Left ventricle myocardium inferior (tissue), 1 donor: ENCODE measurements around the gene CLCNKB. TPM values are rescaled to one million over a fixed set of nuclear protein-coding genes. Genes with fewer than 3 reads are reported as not detected.

Experiments
- DNase-seq: peaks from one replicate; pipeline ENCODE4 v3.0.0-alpha.2; 2020
- H3K27ac ChIP-seq: fragments of 200-600 bp; replicated peaks from 2 replicates; pipeline ENCODE4 v1.8.0; 2021
- H3K27me3 ChIP-seq: fragments of 200-600 bp; 2 replicates; pipeline ENCODE4 v1.8.0; 2021; ENCODE audit warnings: low read depth
- H3K36me3 ChIP-seq: fragments of 200-600 bp; 2 replicates; pipeline ENCODE4 v1.8.0; 2021
- H3K4me1 ChIP-seq: fragments of 200-600 bp; 2 replicates; pipeline ENCODE4 v1.8.0; 2021
- H3K4me3 ChIP-seq: fragments of 200-600 bp; 2 replicates; pipeline ENCODE4 v1.8.0; 2021; ENCODE audit warnings: mild to moderate bottlenecking, moderate library complexity
- H3K9me3 ChIP-seq: fragments of 200-600 bp; replicated peaks from 2 replicates; pipeline ENCODE4 v1.8.0; 2021
- intact Hi-C: fragments of 100-400 bp; cut with micrococcal nuclease; formaldehyde crosslinking; loops from one replicate; pipeline ENCODE4 v1.11.0; 2022
- long read RNA-seq: library from polyadenylated mRNA; unstranded; transcript quantifications from one replicate; pipeline ENCODE4 v2.0.0, GENCODE V29; 2021
- total RNA-seq: library from RNA; stranded (reverse); fragmentation: NEBNext Ultra II Directional; extraction: Animal tissue kit (Norgen Biotek cat#: 25700); gene quantifications from one replicate; pipeline ENCODE4 v1.2.1, GENCODE V29; 2021
- TF ChIP-seq, protein P1 (sequence below): fragments of 200-600 bp; IDR thresholded peaks from 2 replicates; pipeline ENCODE4 v1.8.0; 2021; ENCODE audit warnings: antibody characterized with exemption, mild to moderate bottlenecking, borderline replicate concordance
- donor health status: DM: no; HTN: yes; CAD: no; lungs with severe emphysema.

Gene CLCNKB
- 1.3 TPM for total RNA-seq
- long read RNA-seq, partial matches to known transcripts = 5 of 12 reads
- long read RNA-seq, other reads (novel, unspliced or antisense) = 5 of 12 reads

DNA sequence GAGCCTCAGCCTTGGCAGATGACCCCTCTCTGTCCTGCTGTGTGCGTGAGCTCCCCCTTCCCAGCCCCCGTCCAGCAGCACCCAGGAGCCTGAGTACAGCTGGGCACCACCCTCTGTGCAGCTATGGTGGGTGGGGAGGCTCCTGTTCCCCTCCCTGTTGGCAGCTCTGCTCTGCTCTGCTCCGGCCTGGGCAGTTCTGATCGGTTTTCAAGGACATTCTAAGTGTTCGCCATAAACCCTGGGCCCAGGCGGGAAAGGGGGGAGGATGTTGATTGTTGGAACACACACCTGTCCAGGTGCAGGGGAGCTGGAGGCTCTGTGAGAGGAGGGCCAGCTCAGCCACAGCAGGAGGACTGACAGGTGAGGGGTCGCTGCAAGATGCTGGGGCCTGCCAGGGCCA is at the start of gene CLCNKB:
Gene CLCNKB (plus strand): TSS at position 262 of the 400 bp plus-strand sequence. CDS start 711 bp downstream, outside the sequence.
- H3K36me3 ChIP-seq = no peaks in the 10 kb centered on the region
- TF ChIP-seq, protein P1, sequence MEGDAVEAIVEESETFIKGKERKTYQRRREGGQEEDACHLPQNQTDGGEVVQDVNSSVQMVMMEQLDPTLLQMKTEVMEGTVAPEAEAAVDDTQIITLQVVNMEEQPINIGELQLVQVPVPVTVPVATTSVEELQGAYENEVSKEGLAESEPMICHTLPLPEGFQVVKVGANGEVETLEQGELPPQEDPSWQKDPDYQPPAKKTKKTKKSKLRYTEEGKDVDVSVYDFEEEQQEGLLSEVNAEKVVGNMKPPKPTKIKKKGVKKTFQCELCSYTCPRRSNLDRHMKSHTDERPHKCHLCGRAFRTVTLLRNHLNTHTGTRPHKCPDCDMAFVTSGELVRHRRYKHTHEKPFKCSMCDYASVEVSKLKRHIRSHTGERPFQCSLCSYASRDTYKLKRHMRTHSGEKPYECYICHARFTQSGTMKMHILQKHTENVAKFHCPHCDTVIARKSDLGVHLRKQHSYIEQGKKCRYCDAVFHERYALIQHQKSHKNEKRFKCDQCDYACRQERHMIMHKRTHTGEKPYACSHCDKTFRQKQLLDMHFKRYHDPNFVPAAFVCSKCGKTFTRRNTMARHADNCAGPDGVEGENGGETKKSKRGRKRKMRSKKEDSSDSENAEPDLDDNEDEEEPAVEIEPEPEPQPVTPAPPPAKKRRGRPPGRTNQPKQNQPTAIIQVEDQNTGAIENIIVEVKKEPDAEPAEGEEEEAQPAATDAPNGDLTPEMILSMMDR = no peak
- intact Hi-C loops = no loop called here
- no peak for DNase-seq
- H3K9me3 ChIP-seq = no peaks in the 10 kb centered on the region
- H3K4me1 ChIP-seq = peaks cover 1% of the 10 kb centered on the region
- H3K4me3 ChIP-seq = no peak within 1 kb of the TSS
- peaks cover 1% of the 10 kb centered on the region for H3K27me3 ChIP-seq
- H3K27ac ChIP-seq = no peak within 1 kb of the TSS

DNA sequence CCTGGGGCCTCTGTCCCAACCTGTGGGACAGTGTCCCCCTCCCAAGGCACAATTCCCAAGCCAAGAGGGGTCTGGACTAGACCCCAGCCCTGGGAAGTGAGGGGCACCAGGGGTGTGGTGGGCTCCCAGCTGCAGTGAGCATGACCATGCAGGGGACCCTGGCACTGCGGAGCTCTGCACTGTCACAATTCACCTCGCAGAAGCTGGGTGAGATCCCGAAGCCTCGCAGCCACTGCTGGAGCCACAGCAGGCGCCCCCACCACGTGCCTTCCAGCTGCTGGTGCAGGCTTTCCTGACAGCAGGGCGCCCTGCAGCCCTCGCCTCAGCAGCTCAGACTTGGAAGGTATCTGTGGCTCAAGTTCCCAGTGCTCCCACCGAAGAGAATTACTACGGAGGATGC is 49.5 kb upstream of the CLCNKB start:
- no peak for DNase-seq
- H3K27me3 ChIP-seq = no peaks in the 10 kb centered on the region
- no peaks in the 10 kb centered on the region for H3K9me3 ChIP-seq
- H3K4me1 ChIP-seq = no peaks in the 10 kb centered on the region
- no peak overlapping the region for H3K4me3 ChIP-seq
- no peak overlapping the region for H3K27ac ChIP-seq
- H3K36me3 ChIP-seq = no peaks in the 10 kb centered on the region
- intact Hi-C loops = loop anchor here (5.0 kb wide), 1 partner anchor 182 kb away; no protein-coding TSS in a partner anchor
- TF ChIP-seq, protein P1 = no peak

DNA sequence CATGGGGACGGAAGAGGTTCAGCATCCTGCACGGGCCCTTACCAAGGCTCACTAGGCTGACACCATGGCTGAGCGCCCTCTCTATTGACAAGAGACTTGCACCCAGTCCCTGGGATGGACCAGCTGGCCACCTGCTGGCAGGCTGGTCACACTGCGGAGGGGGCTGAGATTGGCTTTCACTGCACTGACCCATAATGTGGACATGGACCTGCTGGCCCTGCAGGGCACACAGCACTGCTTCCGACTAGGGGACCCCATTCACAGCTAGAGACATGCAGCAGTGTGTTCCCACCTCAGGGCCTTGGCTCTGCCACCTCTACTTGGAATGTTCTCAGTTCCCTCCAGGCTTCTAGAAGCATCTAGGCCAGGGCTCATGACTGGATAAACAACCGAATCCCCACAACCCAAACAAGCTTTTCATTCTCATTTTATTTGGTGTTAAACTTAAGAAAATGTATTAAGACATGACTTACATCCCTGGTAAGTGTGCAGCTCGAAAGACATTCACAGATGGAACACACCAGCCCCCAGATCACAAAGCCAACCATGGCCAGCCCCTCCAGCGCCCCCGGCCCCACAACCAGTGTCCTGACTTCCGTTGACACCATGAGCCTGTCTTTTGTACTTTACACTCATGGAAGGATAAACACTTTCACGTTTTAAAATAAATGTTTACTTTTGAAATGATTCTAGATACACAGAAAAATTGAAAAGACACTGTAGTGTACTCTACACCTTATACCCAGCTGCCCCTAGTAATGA is 48.8 kb upstream of the CLCNKB start:
- H3K27ac ChIP-seq = no peak overlapping the region
- H3K9me3 ChIP-seq = no peaks in the 10 kb centered on the region
- TF ChIP-seq, protein P1 = peak; percentile 91
- intact Hi-C loops = loop anchor here (5.0 kb wide), 1 partner anchor 182 kb away; no protein-coding TSS in a partner anchor
- no peaks in the 10 kb centered on the region for H3K4me1 ChIP-seq
- DNase-seq = peak; percentile 63
- no peaks in the 10 kb centered on the region for H3K27me3 ChIP-seq
- H3K4me3 ChIP-seq = no peak overlapping the region
- no peaks in the 10 kb centered on the region for H3K36me3 ChIP-seq

DNA sequence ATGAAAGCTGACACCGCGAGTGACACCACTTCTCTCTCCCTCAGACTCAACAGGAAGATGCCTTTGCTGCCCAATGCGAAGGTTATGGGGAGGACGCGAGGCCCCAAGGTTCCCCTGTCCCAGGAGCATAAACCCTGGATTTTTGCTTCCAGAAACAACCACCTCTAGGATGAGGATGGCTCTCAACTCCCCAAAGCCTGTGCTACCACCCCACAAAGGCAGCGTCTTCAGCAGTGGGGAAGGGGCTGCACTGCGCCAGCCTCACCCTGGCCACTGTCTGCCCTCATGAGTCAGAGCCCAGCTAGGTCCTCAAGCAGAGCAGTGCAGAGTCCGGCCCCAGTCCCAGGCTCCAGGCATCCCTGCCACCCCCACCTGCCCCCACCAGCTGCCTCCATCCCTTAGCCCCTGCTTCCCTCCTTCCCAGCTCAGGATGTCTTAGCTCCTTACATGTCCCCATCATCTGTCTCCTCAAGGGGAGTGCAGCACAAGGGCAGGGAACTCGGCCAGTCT is 46.5 kb upstream of the CLCNKB start:
- no peak overlapping the region for H3K4me3 ChIP-seq
- no peaks in the 10 kb centered on the region for H3K4me1 ChIP-seq
- H3K36me3 ChIP-seq = no peaks in the 10 kb centered on the region
- intact Hi-C loops = no loop called here
- H3K27ac ChIP-seq = no peak overlapping the region
- TF ChIP-seq, protein P1 = no peak
- no peaks in the 10 kb centered on the region for H3K27me3 ChIP-seq
- no peaks in the 10 kb centered on the region for H3K9me3 ChIP-seq
- DNase-seq = no peak

DNA sequence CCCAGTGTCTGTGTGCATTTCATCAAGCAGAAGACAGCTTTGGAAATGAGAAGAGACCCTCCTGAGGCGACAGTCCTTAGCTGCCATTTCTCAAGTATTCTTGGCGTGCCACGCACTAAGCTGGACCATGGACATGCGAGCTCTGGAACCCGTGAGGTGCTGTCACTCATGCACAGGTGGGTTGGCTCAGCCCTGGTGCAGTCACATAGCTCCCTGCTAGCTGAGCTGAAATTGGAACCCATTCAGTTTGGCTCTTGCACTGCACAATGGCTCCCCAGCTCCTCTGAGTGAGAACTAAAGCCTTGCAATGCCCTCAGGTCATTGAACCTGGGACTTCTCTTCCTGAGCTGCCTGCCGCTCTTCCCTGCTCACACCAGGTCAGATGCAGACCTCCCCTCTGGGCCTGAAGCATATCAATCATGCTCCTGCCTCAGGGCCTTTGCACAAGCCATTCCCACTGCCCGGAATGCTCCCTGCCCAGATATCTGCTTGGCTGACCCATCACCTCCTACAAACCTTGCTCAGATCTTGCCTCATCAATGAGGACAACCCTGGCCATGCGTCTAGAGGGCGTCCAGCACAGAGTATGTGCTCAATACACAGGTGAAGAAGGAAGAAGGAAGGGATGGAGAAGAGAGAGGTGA is 45.8 kb upstream of the CLCNKB start:
- no peaks in the 10 kb centered on the region for H3K27me3 ChIP-seq
- no peaks in the 10 kb centered on the region for H3K9me3 ChIP-seq
- no peaks in the 10 kb centered on the region for H3K4me1 ChIP-seq
- no peak overlapping the region for H3K27ac ChIP-seq
- intact Hi-C loops = no loop called here
- no peaks in the 10 kb centered on the region for H3K36me3 ChIP-seq
- H3K4me3 ChIP-seq = no peak overlapping the region
- TF ChIP-seq, protein P1 = no peak
- no peak for DNase-seq
